DOHH2 (cell line): ENCODE results near the gene FRMD3.

Experiments used
- H3F3A ChIP-seq: fragments of 200-600 bp; sonication (generic), shearing (Covaris generic); 2 replicates; pipeline ENCODE4 v1.6.0; 2016; ENCODE audit warnings: antibody characterized with exemption, mild to moderate bottlenecking; ENCODE audit not compliant: control insufficient read depth, insufficient read depth
- H3K27ac ChIP-seq: fragments of 200-600 bp; sonication (generic); 2 replicates; pipeline ENCODE4 v1.5.1; 2014; ENCODE audit warnings: low read depth, mild to moderate bottlenecking, low read length, moderate library complexity
- H3K27me3 ChIP-seq: fragments of 200-600 bp; sonication (generic); 2 replicates; pipeline ENCODE4 v1.6.1; 2014; ENCODE audit warnings: mild to moderate bottlenecking, low read length, mixed read lengths; ENCODE audit not compliant: control insufficient read depth
- H3K36me3 ChIP-seq: fragments of 200-600 bp; sonication (generic); 2 replicates; pipeline ENCODE4 v1.6.1; 2014; ENCODE audit warnings: mild to moderate bottlenecking, low read length, moderate library complexity, mixed read lengths; ENCODE audit not compliant: control insufficient read depth
- H3K4me1 ChIP-seq: fragments of 200-600 bp; sonication (generic); 2 replicates; pipeline ENCODE4 v1.6.1; 2014; ENCODE audit warnings: mild to moderate bottlenecking, low read length, mixed read lengths; ENCODE audit not compliant: control insufficient read depth
- H3K4me2 ChIP-seq: fragments of 200-600 bp; sonication (generic); 2 replicates; pipeline ENCODE4 v1.6.0; 2014; ENCODE audit warnings: mild to moderate bottlenecking, low read length, moderate library complexity
- H3K4me3 ChIP-seq: fragments of 200-600 bp; sonication (generic); 2 replicates; pipeline ENCODE4 v1.5.1; 2014; ENCODE audit warnings: mild to moderate bottlenecking, low read length, mixed read lengths
- H3K79me2 ChIP-seq: fragments of 200-600 bp; sonication (generic); 2 replicates; pipeline ENCODE4 v1.6.1; 2014; ENCODE audit warnings: mild to moderate bottlenecking, low read length, mixed read lengths; ENCODE audit not compliant: control insufficient read depth
- H3K9me2 ChIP-seq: fragments of 200-600 bp; sonication (generic); replicated peaks from 2 replicates; pipeline ENCODE4 v1.6.1; 2014; ENCODE audit warnings: mild to moderate bottlenecking, low read length, mixed read lengths; ENCODE audit not compliant: control insufficient read depth
- H3K9me3 ChIP-seq: fragments of 200-600 bp; sonication (generic); 2 replicates; pipeline ENCODE4 v1.6.1; 2014; ENCODE audit warnings: antibody characterized with exemption, low read length, mixed read lengths; ENCODE audit not compliant: control insufficient read depth, insufficient read depth
- H4K20me1 ChIP-seq: fragments of 200-600 bp; sonication (generic); 2 replicates; pipeline ENCODE4 v1.6.0; 2014; ENCODE audit warnings: low read depth, mild to moderate bottlenecking, antibody characterized with exemption, low read length, moderate library complexity; ENCODE audit not compliant: control insufficient read depth, insufficient read depth
- EZH2phosphoT487 ChIP-seq: fragments of 200-600 bp; sonication (generic); IDR thresholded peaks from 2 replicates; pipeline ENCODE4 v1.6.1; 2017; ENCODE audit warnings: borderline replicate concordance, mild to moderate bottlenecking, antibody characterized with exemption, low read length, moderate library complexity, mixed read lengths
- TF ChIP-seq, protein P1 (sequence below): fragments of 200-600 bp; sonication (generic); IDR thresholded peaks from one replicate; pipeline ENCODE4 v1.5.1; 2014; ENCODE audit warnings: antibody characterized with exemption, mild to moderate bottlenecking, low read depth, low read length; ENCODE audit not compliant: poor library complexity, severe bottlenecking

The FRMD3 gene

DNA sequence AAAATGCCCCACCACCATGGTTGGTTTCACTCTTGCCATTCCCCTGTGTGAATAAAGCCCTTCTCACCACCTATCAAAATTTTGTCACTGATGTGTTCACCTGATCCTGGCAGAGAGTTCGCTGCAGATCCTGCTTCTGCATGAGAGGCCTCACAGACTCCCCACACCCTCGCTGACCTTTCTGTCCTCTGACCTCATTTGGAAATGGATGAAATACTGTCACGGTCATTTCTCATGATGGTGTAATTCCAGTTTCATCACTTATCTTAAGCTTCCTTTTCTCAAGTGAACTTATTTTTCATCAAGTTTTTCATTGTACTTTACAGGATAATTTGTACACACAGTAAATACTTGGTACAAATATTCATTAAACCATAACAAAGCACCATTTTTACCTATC lies 131.3 kb downstream of the FRMD3 start:
- Histone ChIP-seq H3F3A (no peaks in the 10 kb centered on the region), H3K79me2 (no peaks in the 10 kb centered on the region), H3K9me3 (no peaks in the 10 kb centered on the region), H3K9me2 (no peaks in the 10 kb centered on the region), H3K4me1 (no peaks in the 10 kb centered on the region), H3K4me3 (no peak overlapping the region), H4K20me1 (no peaks in the 10 kb centered on the region), H3K36me3 (no peaks in the 10 kb centered on the region), H3K4me2 (no peak overlapping the region), H3K27ac (no peak overlapping the region), H3K27me3 (no peaks in the 10 kb centered on the region)
- TF ChIP-seq EZH2phosphoT487: no peak
- TF ChIP-seq, protein P1, sequence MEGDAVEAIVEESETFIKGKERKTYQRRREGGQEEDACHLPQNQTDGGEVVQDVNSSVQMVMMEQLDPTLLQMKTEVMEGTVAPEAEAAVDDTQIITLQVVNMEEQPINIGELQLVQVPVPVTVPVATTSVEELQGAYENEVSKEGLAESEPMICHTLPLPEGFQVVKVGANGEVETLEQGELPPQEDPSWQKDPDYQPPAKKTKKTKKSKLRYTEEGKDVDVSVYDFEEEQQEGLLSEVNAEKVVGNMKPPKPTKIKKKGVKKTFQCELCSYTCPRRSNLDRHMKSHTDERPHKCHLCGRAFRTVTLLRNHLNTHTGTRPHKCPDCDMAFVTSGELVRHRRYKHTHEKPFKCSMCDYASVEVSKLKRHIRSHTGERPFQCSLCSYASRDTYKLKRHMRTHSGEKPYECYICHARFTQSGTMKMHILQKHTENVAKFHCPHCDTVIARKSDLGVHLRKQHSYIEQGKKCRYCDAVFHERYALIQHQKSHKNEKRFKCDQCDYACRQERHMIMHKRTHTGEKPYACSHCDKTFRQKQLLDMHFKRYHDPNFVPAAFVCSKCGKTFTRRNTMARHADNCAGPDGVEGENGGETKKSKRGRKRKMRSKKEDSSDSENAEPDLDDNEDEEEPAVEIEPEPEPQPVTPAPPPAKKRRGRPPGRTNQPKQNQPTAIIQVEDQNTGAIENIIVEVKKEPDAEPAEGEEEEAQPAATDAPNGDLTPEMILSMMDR: no peak

DNA sequence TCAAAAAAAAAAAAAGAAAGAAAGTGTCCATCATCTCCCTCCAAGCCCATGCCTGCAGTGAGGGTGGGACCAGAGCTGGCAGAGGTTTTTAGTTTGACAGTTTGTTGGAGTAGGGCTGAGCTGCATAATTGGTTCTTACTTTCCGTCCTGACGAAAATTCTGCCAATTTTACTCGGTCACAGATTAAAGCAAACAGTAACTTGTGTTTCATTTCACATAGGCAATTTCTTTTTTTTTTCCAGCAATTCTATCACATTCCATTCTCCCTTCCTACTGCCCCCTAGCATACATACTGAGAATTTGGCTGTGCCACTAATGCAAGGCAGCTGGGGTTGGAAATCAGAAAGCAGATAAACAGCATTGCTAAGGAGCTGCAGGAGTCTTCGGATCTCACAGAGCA lies 132.4 kb downstream of the FRMD3 start:
- Histone ChIP-seq H3K9me3 (no peaks in the 10 kb centered on the region), H4K20me1 (no peaks in the 10 kb centered on the region), H3K27ac (no peak overlapping the region), H3K36me3 (no peaks in the 10 kb centered on the region), H3K4me2 (no peak overlapping the region), H3K4me3 (no peak overlapping the region), H3K9me2 (no peaks in the 10 kb centered on the region), H3K4me1 (no peaks in the 10 kb centered on the region), H3F3A (no peaks in the 10 kb centered on the region), H3K79me2 (no peaks in the 10 kb centered on the region), H3K27me3 (no peaks in the 10 kb centered on the region)
- TF ChIP-seq, protein P1: no peak
- TF ChIP-seq EZH2phosphoT487: no peak

- H3K27me3 ChIP-seq: no peaks in the 10 kb centered on the region
- H4K20me1 ChIP-seq: no peaks in the 10 kb centered on the region
- no peaks in the 10 kb centered on the region for H3K79me2 ChIP-seq
- H3K4me2 ChIP-seq: no peak overlapping the region
- H3F3A ChIP-seq: no peaks in the 10 kb centered on the region
- H3K9me2 ChIP-seq: no peaks in the 10 kb centered on the region
- no peak for TF ChIP-seq EZH2phosphoT487
- TF ChIP-seq, protein P1: no peak
- H3K27ac ChIP-seq: no peak overlapping the region
- H3K4me1 ChIP-seq: no peaks in the 10 kb centered on the region
- no peak overlapping the region for H3K4me3 ChIP-seq
- no peaks in the 10 kb centered on the region for H3K9me3 ChIP-seq
- H3K36me3 ChIP-seq: no peaks in the 10 kb centered on the region
These were observed 134.5 kb downstream of the FRMD3 start for GRCh38 chr9:83403527-83404238.
